HUES64 (cell line): ENCODE data around the gene KREMEN1.
"Not testable (repeated sequence)": the region's sequence is repeated elsewhere in the genome, so short reads cannot be mapped to it uniquely, and the experiment has no call there.

ENCODE experiments used
- H3K27ac ChIP-seq: 2 replicates; pipeline ENCODE4 v1.7.0; 2013; ENCODE audit warnings: low read depth, low read length, inconsistent platforms
- H3K27me3 ChIP-seq: 2 replicates; pipeline ENCODE4 v1.6.1; 2013; ENCODE audit warnings: mild to moderate bottlenecking, low read length; ENCODE audit not compliant: insufficient read depth
- H3K36me3 ChIP-seq: 2 replicates; pipeline ENCODE4 v1.6.1; 2013; ENCODE audit warnings: mild to moderate bottlenecking, low read length; ENCODE audit not compliant: insufficient read depth
- H3K4me1 ChIP-seq: 2 replicates; pipeline ENCODE4 v1.6.1; 2013; ENCODE audit warnings: mild to moderate bottlenecking, low read length, moderate library complexity; ENCODE audit not compliant: insufficient read depth
- H3K4me3 ChIP-seq: 2 replicates; pipeline ENCODE4 v1.5.1; 2013; ENCODE audit warnings: mild to moderate bottlenecking, low read length, moderate library complexity
- H3K9ac ChIP-seq: 2 replicates; pipeline ENCODE4 v1.6.1; 2013; ENCODE audit warnings: mild to moderate bottlenecking, low read depth, low read length
- H3K9me3 ChIP-seq: 2 replicates; pipeline ENCODE4 v1.6.1; 2013; ENCODE audit warnings: low read depth, low read length; ENCODE audit not compliant: insufficient read depth
- WGBS: fragments of 150-250, 120-280 bp; methylation state at CpG from one replicate; pipeline ENCODE4 v1.1.7; 2013; ENCODE audit warnings: missing lambda C conversion rate; 5-methylcytosine and 5-hydroxymethylcytosine counted together

Gene KREMEN1

DNA sequence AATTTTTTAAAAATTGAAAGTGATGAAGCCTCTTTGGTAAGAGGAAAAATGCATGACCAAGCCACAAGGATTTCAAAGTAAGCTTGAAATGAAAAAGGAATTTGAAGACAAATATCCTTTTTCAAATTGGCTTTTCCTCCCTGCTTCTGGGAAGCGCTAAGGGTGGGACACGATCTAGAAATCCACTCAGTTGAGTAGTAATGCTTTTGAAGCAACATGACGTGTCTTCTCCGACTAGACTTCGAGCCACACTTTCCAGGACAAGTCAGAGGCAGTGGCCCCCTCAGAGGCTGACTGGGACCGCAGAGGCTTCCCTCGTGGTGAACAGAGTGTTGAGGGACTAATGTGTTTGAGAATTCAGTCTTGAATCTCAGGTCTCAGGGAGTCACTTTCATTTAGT is 39.8 kb downstream of the KREMEN1 start:
- H3K27me3 ChIP-seq, result no peaks in the 10 kb centered on the region
- H3K4me3 ChIP-seq, result no peak overlapping the region
- H3K9ac ChIP-seq, result no peak overlapping the region
- no peaks in the 10 kb centered on the region for H3K4me1 ChIP-seq
- H3K9me3 ChIP-seq, result no peaks in the 10 kb centered on the region
- WGBS, result 91% methylated on average over 7 of the region's 7 CpGs
- H3K36me3 ChIP-seq, result no peaks in the 10 kb centered on the region
- H3K27ac ChIP-seq, result no peak overlapping the region

DNA sequence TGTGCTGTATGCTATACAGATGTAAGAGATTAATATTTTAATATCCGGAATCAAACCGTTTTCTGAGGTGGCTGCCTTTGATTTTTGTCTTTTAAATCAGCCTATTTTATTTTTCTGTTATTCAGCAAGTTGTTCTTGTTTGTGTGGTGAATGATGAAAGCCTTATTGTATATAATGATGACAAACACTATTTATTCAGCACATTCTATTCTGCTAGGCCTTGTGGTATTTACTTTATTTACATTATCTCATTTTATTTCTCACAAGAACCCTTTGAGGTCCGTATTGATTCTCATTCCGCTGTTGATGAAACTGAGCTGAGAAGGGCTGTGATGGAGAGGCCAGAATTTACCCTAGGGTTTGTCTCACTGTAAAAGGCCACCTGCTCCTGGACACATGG is 40.5 kb downstream of the KREMEN1 start:
- no peak overlapping the region for H3K9ac ChIP-seq
- no peaks in the 10 kb centered on the region for H3K9me3 ChIP-seq
- H3K27ac ChIP-seq, result no peak overlapping the region
- 89% methylated on average over 4 of the region's 4 CpGs for WGBS
- H3K4me1 ChIP-seq, result no peaks in the 10 kb centered on the region
- no peaks in the 10 kb centered on the region for H3K27me3 ChIP-seq
- no peak overlapping the region for H3K4me3 ChIP-seq
- no peaks in the 10 kb centered on the region for H3K36me3 ChIP-seq

- Histone ChIP-seq H3K9ac (no peak overlapping the region), H3K27me3 (no peaks in the 10 kb centered on the region), H3K36me3 (no peaks in the 10 kb centered on the region), H3K4me3 (no peak overlapping the region), H3K9me3 (no peaks in the 10 kb centered on the region), H3K4me1 (no peaks in the 10 kb centered on the region), H3K27ac (no peak overlapping the region)
- 85% methylated on average over 3 of the region's 4 CpGs for WGBS
Observed at GRCh38 chr22:29114392-29114791, 41.6 kb downstream of the KREMEN1 start.

GRCh38 chr22:29115682-29116288 is 43.0 kb downstream of the KREMEN1 start:
- no peak overlapping the region for H3K9ac ChIP-seq
- 92% methylated on average over 2 of the region's 2 CpGs for WGBS
- no peak overlapping the region for H3K27ac ChIP-seq

GRCh38 chr22:29116397-29117123 is 43.7 kb downstream of the KREMEN1 start:
- Histone ChIP-seq H3K27me3 (no peaks in the 10 kb centered on the region), H3K36me3 (no peaks in the 10 kb centered on the region), H3K4me1 (no peaks in the 10 kb centered on the region), H3K9me3 (peaks cover 2% of the 10 kb centered on the region; the same call in 1 of the 2 replicates), H3K4me3 (no peak overlapping the region), H3K27ac (no peak overlapping the region), H3K9ac (no peak overlapping the region)
- WGBS, result 92% methylated on average over 3 of the region's 3 CpGs

More at GRCh38 chr22:29115682-29116288, 43.0 kb downstream of the KREMEN1 start:
- H3K36me3 ChIP-seq, result no peaks in the 10 kb centered on the region
- H3K9me3 ChIP-seq, result peaks cover 2% of the 10 kb centered on the region; the same call in 1 of the 2 replicates
- H3K4me1 ChIP-seq, result no peaks in the 10 kb centered on the region
- no peaks in the 10 kb centered on the region for H3K27me3 ChIP-seq
- H3K4me3 ChIP-seq, result no peak overlapping the region

- WGBS, result 96% methylated on average over 5 of the region's 6 CpGs
- Histone ChIP-seq H3K9me3 (peaks cover 2% of the 10 kb centered on the region; the same call in 1 of the 2 replicates), H3K27ac (no peak overlapping the region), H3K27me3 (no peaks in the 10 kb centered on the region), H3K4me3 (no peak overlapping the region), H3K9ac (no peak overlapping the region), H3K36me3 (no peaks in the 10 kb centered on the region), H3K4me1 (no peaks in the 10 kb centered on the region)
Observed at GRCh38 chr22:29117799-29118477, 45.1 kb downstream of the KREMEN1 start.

DNA sequence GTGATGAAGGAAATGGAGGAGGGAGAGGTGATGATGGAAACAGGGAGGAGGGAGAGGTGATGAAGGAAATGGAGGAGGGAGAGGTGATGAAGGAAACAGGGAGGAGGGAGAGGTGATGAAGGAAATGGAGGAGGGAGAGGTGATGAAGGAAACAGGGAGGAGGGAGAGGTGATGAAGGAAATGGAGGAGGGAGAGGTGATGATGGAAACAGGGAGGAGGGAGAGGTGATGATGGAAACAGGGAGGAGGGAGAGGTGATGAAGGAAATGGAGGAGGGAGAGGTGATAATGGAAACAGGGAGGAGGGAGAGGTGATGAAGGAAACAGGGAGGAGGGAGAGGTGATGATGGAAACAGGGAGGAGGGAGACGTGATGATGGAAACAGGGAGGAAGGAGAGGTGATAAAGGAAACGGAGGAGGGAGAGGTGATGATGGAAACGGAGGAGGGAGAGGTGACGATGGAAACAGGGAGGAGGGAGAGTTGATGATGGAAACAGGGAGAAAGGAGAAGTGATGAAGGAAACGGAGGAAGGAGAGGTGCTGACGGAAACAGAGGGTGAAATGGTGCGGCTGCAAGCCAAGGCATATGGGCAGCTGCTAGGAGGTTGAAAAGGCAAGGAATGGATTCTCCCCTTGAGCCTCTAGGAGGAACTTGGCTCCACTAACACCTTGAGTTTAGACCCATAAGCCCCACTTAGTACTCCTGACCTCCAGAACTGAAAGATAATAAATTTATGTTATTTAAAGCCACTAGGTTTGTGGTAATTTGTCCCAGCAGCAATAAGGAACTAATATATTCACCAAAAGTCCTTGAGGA is 47.5 kb downstream of the KREMEN1 start:
- H3K4me1 ChIP-seq, H3K36me3 ChIP-seq, H3K9me3 ChIP-seq, H3K9ac ChIP-seq, H3K27me3 ChIP-seq, H3K27ac ChIP-seq, H3K4me3 ChIP-seq: not testable (repeated sequence)
- WGBS, result 88% methylated on average over 6 of the region's 7 CpGs

- Histone ChIP-seq H3K9ac (no peak overlapping the region), H3K27me3 (no peaks in the 10 kb centered on the region), H3K36me3 (no peaks in the 10 kb centered on the region), H3K9me3 (peaks cover 2% of the 10 kb centered on the region; the same call in 1 of the 2 replicates), H3K27ac (no peak overlapping the region), H3K4me1 (no peaks in the 10 kb centered on the region), H3K4me3 (no peak overlapping the region)
- WGBS, result 90% methylated on average over 4 of the region's 5 CpGs
Observed at GRCh38 chr22:29121124-29121523, 48.3 kb downstream of the KREMEN1 start.

DNA sequence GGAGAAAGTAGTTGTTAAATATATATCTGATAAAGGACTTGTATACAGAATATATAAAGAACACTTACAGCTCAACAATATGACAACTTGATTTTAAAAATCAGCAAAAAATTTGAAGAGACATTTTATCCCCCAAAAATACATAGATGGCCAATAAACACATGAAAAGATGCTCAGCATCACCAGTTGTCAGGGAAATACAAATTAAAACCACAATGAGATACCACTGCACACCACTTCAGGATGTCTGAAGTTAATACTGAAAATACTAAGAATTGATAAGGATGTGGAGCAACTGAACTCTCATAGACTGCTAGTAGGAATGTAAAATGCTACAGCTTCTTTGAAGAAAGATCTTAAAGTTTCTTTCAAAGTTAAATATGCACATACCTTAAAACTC is 49.2 kb downstream of the KREMEN1 start:
- Histone ChIP-seq H3K27ac (no peak overlapping the region), H3K9me3 (peaks cover 2% of the 10 kb centered on the region; the same call in 1 of the 2 replicates), H3K36me3 (no peaks in the 10 kb centered on the region), H3K4me3 (no peak overlapping the region), H3K9ac (no peak overlapping the region), H3K4me1 (no peaks in the 10 kb centered on the region), H3K27me3 (no peaks in the 10 kb centered on the region)

GRCh38 chr22:29124777-29125442 is 52.1 kb downstream of the KREMEN1 start:
- 88% methylated on average over 9 of the region's 10 CpGs for WGBS
- Histone ChIP-seq H3K27ac (no peak overlapping the region), H3K4me1 (no peaks in the 10 kb centered on the region), H3K36me3 (no peaks in the 10 kb centered on the region), H3K9me3 (peaks cover 2% of the 10 kb centered on the region; the same call in 1 of the 2 replicates), H3K9ac (no peak overlapping the region), H3K4me3 (no peak overlapping the region), H3K27me3 (no peaks in the 10 kb centered on the region)
